HG02938 (cell line): ENCODE measurements around the gene CACFD1.

ENCODE experiments used
- ATAC-seq: cut with Tn5 transposase; IDR thresholded peaks from one replicate; pipeline ENCODE4 v1.9.1; 2021; ENCODE audit warnings: mild to moderate bottlenecking, moderate library complexity; ENCODE audit not compliant: unreplicated experiment

CACFD1 gene

GRCh38 chr9:133463864-133464615 lies 4.3 kb downstream of the CACFD1 start:
- no peak for ATAC-seq

GRCh38 chr9:133464638-133465037 lies 4.9 kb downstream of the CACFD1 start:
- ATAC-seq, result no peak

- no peak for ATAC-seq
Observed at GRCh38 chr9:133465984-133466383, 6.2 kb downstream of the CACFD1 start.

GRCh38 chr9:133467101-133467500 lies 7.3 kb downstream of the CACFD1 start:
- ATAC-seq, result no peak

- no peak for ATAC-seq
Observed at GRCh38 chr9:133468374-133468773, 8.6 kb downstream of the CACFD1 start.

GRCh38 chr9:133468777-133469421 lies 9.1 kb downstream of the CACFD1 start:
- ATAC-seq, result no peak

- ATAC-seq, result no peak
Observed at GRCh38 chr9:133470427-133470924, 10.7 kb downstream of the CACFD1 start.

GRCh38 chr9:133470988-133471387 lies 11.2 kb downstream of the CACFD1 start:
- no peak for ATAC-seq

GRCh38 chr9:133471551-133472276 lies 11.9 kb downstream of the CACFD1 start:
- ATAC-seq, result no peak

- ATAC-seq, result no peak
Observed at GRCh38 chr9:133472277-133472645, 12.5 kb downstream of the CACFD1 start.

GRCh38 chr9:133472753-133473378 lies 13.1 kb downstream of the CACFD1 start:
- no peak for ATAC-seq

- no peak for ATAC-seq
Observed at GRCh38 chr9:133473743-133474142, 14.0 kb downstream of the CACFD1 start.

- ATAC-seq, result no peak
Observed at GRCh38 chr9:133474215-133474614, 14.4 kb downstream of the CACFD1 start.

GRCh38 chr9:133474853-133475252 lies 15.1 kb downstream of the CACFD1 start:
- no peak for ATAC-seq

- ATAC-seq, result no peak
Observed at GRCh38 chr9:133475292-133476012, 15.7 kb downstream of the CACFD1 start.

GRCh38 chr9:133476036-133476931 lies 16.5 kb downstream of the CACFD1 start:
- ATAC-seq, result no peak

- ATAC-seq, result no peak
Observed at GRCh38 chr9:133476941-133477340, 17.2 kb downstream of the CACFD1 start.

- ATAC-seq, result no peak
Observed at GRCh38 chr9:133477461-133477860, 17.7 kb downstream of the CACFD1 start.

GRCh38 chr9:133477992-133478850 lies 18.4 kb downstream of the CACFD1 start:
- peak; percentile 34 for ATAC-seq
